Activated CD8-positive, alpha-beta memory T cell treated with anti-CD3 and anti-CD28 coated beads for 36 hours (primary cell): ENCODE data around the gene LILRB5. TPM values are rescaled to one million over a fixed set of nuclear protein-coding genes. Genes with fewer than 3 reads are reported as not detected.
"Not testable (repeated sequence)": the region's sequence is repeated elsewhere in the genome, so short reads cannot be mapped to it uniquely, and the experiment has no call there.

Experiments
- CTCF ChIA-PET: fragments of 350-600 bp; sonication (Branson Sonifier 250); formaldehyde crosslinking; loops from one replicate; lab custom pipeline; 2021; ENCODE audit warnings: antibody characterized with exemption; lab: Charles Lee
- POLR2A ChIA-PET: fragments of 350-600 bp; sonication (Branson Sonifier 250); formaldehyde crosslinking; loops from one replicate; lab custom pipeline; 2021; ENCODE audit warnings: antibody characterized with exemption; lab: Charles Lee
- total RNA-seq, 2 experiments: library from RNA; stranded (reverse); gene quantifications; one replicate each; pipeline ENCODE4 v1.2.3, GENCODE V29; 2021

The LILRB5 gene
- total RNA-seq, 2 experiments from 2014 or later = not detected

DNA sequence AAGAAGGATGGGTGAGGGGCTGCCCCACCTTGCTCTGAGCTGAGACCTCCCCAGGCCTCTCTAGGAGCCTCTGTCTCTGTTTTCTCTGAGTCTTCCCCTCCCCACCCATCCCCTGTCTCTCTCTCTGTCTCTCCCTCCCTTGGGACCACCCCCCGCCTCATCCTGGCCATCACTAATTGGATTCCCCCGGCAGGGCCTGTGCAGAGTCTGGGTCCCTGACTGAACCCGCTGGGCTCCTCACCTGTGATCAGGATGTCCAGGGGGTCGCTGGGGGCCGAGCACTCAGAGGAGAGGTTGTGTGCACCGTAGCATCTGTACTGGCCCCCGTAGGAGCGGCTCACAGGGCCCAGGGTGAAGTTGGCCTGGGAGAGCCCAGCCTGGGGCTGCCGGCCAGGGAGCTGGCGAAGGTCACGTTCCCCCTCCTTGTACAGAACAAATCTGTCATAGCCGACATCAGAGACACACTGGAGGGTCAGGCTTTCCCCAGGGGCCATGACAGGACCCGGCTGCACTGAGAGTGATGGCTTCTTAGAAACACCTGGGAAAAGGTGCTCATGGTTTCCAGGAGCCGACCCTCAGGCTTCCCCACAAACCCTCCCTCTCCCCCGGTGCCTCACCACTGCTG is 21.6 kb upstream of the LILRB5 start:
- POLR2A ChIA-PET = not testable (repeated sequence)
- CTCF ChIA-PET = interaction anchor here (1.1 kb wide), 1 partner anchor 13 kb away, joined by 3 read pairs; no protein-coding TSS in a partner anchor

DNA sequence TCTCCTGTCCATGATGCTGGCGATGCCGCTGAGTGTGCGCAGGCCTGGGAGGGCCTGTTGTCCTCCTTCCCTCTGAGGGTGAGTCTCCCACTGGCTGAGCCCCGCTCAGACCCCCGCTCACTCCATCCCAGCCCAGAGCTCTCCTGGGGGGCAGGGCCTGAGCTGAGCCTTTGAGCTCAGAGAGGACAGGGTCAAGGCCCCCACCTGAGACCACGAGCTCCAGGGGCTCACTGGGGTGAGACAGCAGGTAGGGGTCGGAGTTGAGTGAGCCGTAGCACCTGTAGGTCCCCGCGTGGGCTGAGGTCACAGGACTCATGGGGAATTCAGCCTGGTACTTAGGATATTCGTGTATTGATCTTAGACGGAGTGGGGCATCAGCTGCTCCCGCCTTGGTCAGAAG is 21.0 kb upstream of the LILRB5 start:
- POLR2A ChIA-PET = not testable (repeated sequence)
- CTCF ChIA-PET = interaction anchor here (1.1 kb wide), 1 partner anchor 12 kb away, joined by 3 read pairs; no protein-coding TSS in a partner anchor

DNA sequence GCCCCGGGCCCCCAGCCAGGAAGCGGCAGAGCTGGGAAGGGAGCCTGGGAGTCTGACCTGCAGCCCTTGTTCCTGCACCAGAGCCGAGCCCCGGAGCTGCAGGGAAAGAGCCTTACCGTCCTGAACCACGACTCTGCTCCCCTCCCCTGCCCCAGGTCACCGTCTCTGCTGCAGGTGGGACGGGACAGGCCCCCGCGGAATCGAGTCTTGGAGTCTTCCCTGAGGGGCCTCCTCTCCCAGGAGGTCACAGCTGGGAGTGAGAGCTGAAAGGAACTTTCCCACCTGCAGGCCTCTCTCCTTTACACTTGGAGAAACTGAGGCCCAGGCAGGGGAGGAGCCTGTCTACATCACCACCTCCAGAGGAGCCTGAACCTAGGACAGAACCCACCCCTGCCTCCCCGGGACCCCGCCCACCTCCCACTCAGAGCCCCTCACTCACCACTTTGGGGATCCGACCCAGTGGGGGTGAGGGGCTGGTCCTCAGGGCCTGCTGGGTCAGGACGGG is 20.1 kb upstream of the LILRB5 start:
- CTCF ChIA-PET, POLR2A ChIA-PET: not testable (repeated sequence)

DNA sequence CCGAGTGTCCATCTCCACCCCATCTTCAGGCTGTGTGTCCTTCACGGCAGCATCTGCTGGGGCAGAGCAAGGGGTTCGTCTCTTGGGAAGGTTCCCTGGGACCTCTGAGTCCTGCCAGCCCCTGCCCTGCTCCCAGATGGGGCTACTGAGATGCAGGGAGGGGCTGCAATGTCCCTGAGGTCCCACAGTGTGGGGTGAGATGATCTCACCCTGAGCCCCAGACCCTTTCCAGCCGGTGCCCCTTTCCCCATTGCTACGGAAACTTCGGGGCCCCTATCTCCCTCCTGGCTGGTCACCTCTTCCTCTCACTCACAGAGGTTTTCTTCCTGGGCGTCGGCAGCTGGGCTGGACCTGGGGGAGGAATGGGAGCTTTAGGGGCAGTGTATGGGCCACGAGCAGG is 18.9 kb upstream of the LILRB5 start:
- CTCF ChIA-PET = no interaction called here
- POLR2A ChIA-PET = no interaction called here

DNA sequence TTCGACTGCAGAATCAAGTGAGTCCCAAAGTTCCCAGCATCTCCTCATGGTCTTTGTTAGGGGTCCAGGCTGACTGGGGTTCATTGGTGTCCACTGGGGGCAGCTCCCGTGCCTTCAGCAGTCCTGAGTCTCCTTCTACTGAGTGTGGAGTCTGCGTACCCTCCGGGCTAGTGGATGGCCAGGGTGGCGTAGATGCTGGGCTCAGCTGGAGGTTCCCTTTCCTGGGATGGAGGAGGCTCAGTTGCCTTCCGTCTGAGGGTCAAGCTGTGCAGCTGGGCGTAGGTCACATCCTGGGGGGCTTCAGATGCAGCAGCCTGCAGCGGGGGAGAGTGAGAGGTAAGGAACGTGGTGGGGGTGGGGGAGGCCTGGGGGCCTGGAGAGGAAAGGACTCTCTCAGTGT is 17.4 kb upstream of the LILRB5 start:
- CTCF ChIA-PET = not testable (repeated sequence)

GRCh38 chr19:54273821-54274220 is 16.7 kb upstream of the LILRB5 start:
- POLR2A ChIA-PET = no interaction called here
- CTCF ChIA-PET = no interaction called here

More for the DNA sequence above, 17.4 kb upstream of the LILRB5 start:
- POLR2A ChIA-PET = not testable (repeated sequence)

DNA sequence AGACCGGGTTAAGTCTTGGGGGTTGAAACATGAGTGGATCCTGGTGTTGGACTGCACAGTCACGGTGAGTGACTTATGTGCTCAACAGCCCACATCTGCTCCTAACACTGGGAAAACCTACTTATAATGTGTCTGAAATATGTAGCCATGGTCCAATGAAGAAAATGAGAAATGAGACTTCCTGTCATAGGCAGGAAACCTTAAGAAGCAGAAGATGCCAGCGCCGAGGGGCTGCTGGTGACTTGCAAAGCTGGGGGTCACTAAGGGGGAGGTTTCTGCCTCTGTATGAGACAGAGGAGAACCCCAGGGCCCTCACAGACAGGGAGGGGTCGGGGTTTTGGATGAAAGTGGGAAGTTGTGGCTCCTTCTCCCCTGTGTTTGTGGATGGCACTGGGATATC is 15.1 kb upstream of the LILRB5 start:
- POLR2A ChIA-PET, CTCF ChIA-PET: not testable (repeated sequence)

DNA sequence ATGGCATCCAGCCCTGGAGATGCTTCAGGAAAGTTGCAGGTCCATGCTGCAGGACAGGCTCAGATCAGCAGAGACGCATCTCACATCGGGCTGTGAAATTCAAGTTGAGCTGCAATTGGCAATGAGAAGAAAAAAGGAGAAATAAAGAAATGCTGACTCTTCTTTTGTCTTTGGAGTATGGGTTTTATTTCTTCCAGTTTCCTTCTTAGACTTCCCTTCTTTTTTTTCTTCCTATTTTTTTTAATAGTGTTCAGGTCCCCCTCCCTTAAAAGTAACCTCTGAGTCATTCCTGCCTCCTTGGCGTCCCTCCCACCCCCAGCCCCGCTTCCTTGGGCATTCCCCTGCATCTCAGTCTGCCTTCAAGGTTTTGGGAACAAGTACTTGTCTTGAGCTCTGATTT is 14.5 kb upstream of the LILRB5 start:
- CTCF ChIA-PET, POLR2A ChIA-PET: not testable (repeated sequence)

DNA sequence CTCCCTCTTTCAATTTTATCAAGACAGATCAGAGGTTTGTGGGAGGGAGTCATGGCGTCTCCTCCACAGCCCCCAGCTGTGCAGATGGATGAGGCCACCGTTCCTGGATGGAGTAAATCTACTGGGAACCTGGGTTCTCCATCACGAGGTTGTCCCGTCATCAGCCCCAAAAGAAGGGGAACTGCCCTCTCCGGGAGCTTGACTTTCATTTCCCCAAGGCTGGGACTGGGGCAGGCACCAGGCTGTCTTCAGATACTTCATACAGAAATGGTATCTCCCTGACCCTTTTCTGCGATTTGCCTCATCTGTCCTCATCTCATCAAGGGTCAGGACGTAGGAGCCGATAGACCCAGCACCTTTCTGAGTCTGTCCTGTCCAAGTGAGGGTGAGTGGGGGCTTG is 14.0 kb upstream of the LILRB5 start:
- ChIA-PET POLR2A (no interaction called here), CTCF (no interaction called here)

- ChIA-PET CTCF (interaction anchor here (1.0 kb wide), 1 partner anchor 122 kb away, joined by 3 read pairs; no protein-coding TSS in a partner anchor), POLR2A (no interaction called here)
Observed at GRCh38 chr19:54268936-54269335, 11.9 kb upstream of the LILRB5 start.

GRCh38 chr19:54266133-54266532 is 9.1 kb upstream of the LILRB5 start:
- ChIA-PET CTCF (interaction anchor here (0.6 to 1.5 kb wide), 20 partner anchors 9 to 681 kb away, joined by 3 to 8 read pairs (median 3); partner anchors contain the start of genes LILRB5 and NLRP7), POLR2A (no interaction called here)

DNA sequence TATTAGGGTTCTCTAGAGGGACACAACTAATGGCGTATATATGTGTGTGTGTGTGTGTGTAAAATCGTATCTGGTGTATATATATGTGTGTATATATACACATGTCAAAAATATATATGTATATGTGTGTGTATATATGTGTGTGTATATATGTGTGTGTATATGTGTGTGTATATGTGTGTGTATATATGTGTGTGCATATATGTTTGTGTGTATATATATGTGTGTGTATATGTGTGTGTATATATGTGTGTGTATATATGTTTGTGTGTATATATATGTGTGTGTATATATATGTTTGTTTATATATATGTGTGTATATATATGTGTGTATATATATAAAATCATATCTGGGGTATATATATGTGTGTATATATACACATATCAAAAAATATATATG is 5.4 kb upstream of the LILRB5 start:
- ChIA-PET CTCF (no interaction called here), POLR2A (no interaction called here)

GRCh38 chr19:54262066-54262465 is 5.0 kb upstream of the LILRB5 start:
- POLR2A ChIA-PET = no interaction called here
- CTCF ChIA-PET = no interaction called here

DNA sequence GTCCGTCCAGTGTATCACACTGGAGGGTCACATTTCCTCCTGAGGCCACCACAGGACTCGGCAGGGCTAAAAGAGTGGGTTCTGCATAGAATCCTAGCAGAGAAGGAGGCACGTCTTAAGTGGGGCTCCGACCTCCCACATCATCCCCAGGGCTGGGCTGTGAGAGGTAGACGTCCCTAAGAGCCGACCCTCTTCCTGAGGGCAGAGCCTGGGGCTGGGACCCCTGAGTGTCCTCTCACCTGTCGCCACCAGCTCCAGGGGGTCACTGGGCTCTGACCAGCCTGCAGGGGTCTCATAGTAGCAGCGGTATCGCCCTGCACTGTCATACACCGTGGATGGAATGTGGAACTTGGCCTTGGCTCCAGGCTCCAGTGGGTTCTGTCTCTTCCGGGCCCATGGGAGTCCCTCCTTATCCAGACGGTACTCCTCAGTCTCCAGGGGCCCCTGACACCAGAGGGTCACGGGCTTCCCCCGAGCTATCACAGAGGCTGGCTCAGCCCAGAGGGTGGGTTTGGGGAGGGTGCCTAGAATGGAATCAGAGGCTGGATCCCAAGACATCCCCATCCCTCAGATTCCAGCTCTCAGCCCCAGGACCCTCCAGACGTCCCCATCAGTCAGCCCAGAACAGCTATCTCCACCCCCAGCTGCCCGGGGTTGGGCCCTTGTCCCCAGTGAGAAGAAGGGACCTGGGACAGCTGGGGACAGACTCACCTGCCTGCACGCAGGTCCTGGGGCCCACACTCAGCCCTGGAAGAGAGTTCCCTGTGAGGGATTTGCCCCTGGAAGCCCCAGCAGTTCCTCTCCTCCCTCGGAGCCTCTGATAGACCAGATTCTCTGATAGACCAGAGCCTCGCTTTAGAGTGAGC is 590 bp downstream of the LILRB5 start:
- ChIA-PET POLR2A (no interaction called here), CTCF (interaction anchor here (0.8 to 2.3 kb wide), 2 partner anchors 10 to 122 kb away, joined by 3 to 8 read pairs; no protein-coding TSS in a partner anchor)

- POLR2A ChIA-PET = no interaction called here
Observed at GRCh38 chr19:54255105-54255775, 1.8 kb downstream of the LILRB5 start.

DNA sequence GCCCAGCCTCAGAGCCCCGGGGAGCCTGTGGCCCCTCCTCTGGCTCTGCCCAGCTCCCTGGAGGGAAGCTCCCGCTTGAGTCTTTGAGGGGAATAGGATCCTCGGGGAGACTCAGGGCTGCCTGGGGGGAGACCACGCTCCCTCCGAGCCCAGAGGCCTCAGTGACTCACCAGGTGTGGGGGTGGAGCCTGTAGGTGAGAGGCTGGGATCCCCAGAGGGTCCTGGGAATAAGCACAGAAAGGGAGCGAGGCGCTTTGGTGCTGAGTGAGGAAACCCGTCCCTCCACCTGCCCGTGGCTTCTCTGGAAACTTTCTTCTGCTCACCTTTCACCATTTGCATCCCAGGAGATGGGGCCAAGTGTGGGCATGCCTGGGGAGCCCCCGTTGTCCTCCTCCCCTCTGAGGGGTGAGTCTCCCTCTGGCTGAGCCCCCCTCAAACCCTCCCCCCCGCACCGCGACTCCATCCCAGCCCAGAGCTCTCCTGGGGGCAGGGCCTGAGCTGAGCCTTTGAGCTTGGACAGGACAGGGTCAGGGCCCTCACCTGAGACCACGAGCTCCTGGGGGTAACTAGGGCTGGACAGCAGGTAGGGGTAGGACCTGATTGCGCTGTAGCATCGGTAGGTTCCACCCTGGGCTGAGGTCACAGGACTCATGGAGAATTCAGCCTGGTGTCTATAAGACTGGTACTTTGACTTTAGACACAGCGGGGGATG is 2.7 kb downstream of the LILRB5 start:
- CTCF ChIA-PET = interaction anchor here (1.1 kb wide), 1 partner anchor 12 kb away, joined by 4 read pairs; no protein-coding TSS in a partner anchor

More at GRCh38 chr19:54255105-54255775, 1.8 kb downstream of the LILRB5 start:
- CTCF ChIA-PET = no interaction called here

DNA sequence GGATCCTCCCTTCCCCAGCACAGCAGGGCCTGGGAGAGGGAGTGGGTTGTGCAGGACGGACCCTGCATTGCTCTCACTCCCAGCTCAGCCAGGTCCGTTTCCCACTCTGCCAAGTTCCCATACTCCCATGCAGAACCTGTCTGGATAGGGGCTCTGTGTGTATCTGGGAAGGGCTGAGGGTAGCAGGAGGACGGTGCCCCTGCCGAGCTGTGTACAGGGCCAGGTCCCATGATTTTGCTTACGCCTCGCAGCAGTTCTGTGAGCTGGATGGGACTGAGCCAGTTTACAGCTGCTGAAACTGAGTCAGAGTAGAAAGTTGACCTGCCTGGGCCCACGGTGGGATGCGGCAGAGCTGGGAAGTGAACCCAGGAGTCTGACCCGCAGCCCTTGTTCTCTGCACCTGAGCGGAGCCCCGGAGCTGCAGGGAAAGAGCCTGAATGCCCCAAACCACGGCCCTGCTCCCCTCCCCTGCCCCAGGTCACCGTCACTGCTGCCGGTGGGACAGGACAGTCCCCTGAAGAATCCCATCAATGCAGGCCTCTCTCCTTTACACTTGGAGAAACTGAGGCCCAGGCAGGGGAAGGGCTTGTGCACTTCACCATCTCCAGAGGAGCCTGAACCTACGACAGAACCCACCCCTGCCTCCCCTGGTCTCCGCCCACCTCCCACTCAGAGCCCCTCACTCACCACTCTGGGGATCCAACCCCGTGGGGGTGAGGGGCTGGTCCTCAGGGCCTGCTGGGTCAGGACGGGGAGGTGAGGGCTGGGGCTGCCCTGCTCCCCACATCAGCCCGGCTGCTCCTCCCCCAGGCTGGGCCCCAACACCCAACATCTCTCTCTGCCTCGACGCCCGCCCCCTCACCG is 3.5 kb downstream of the LILRB5 start:
- CTCF ChIA-PET = interaction anchor here (1.1 kb wide), 1 partner anchor 13 kb away, joined by 4 read pairs; no protein-coding TSS in a partner anchor

More for the DNA sequence above, 2.7 kb downstream of the LILRB5 start:
- POLR2A ChIA-PET = no interaction called here

GRCh38 chr19:54252845-54253244 is 4.2 kb downstream of the LILRB5 start:
- CTCF ChIA-PET = interaction anchor here (0.9 kb wide), 1 partner anchor 13 kb away, joined by 3 read pairs; no protein-coding TSS in a partner anchor
- POLR2A ChIA-PET = no interaction called here

More for the DNA sequence above, 3.5 kb downstream of the LILRB5 start:
- POLR2A ChIA-PET = no interaction called here
